ENCODE data around the gene TSC22D2.

TSC22D2 gene

GRCh38 chr3:150372722-150373121, 35.4 kb upstream of the TSC22D2 start:
- CTCF ChIA-PET: no interaction called here
- peak; percentile 22 for DNase-seq (ENCODE audit: extremely low spot score)
- POLR2A ChIA-PET: interaction anchor here (1.0 to 2.0 kb wide), 2 partner anchors 12 to 36 kb away, joined by 4 to 11 read pairs; partner anchors contain the start of gene TSC22D2
- TF ChIP-seq FOXK2 (IDR thresholded peaks at IDR 0.05) (no peak), NFRKB (IDR thresholded peaks at IDR 0.05) (no peak), ARNT (IDR thresholded peaks at IDR 0.05) (no peak), BHLHE40 (IDR thresholded peaks at IDR 0.05; ENCODE audit: borderline replicate concordance) (no peak), SP1 (IDR thresholded peaks at IDR 0.05) (no peak), CTBP1 (IDR thresholded peaks at IDR 0.05; ENCODE audit: borderline replicate concordance) (no peak), L3MBTL2 (conservative IDR thresholded peaks at IDR 0.05) (no peak), HDGF (IDR thresholded peaks at IDR 0.05; ENCODE audit: borderline replicate concordance) (no peak), PKNOX1 (IDR thresholded peaks at IDR 0.05) (no peak), ZNF384 (IDR thresholded peaks at IDR 0.05) (no peak), SUZ12 (IDR thresholded peaks at IDR 0.05) (no peak), FOXA1 (IDR thresholded peaks at IDR 0.05) (no peak), ELF4 (IDR thresholded peaks at IDR 0.05) (no peak), FOXM1 (IDR thresholded peaks at IDR 0.05; ENCODE audit: borderline replicate concordance) (no peak), TARDBP (IDR thresholded peaks at IDR 0.05) (no peak), LEF1 (IDR thresholded peaks at IDR 0.05; ENCODE audit: borderline replicate concordance) (no peak)

- no peak for TF ChIP-seq HDGF (IDR thresholded peaks at IDR 0.05; ENCODE audit: borderline replicate concordance)
- no peak for TF ChIP-seq TARDBP (IDR thresholded peaks at IDR 0.05)
- no peak for TF ChIP-seq FOXA1 (IDR thresholded peaks at IDR 0.05)
- TF ChIP-seq SUZ12 (IDR thresholded peaks at IDR 0.05): no peak
- TF ChIP-seq PKNOX1 (IDR thresholded peaks at IDR 0.05): no peak
- no peak for TF ChIP-seq L3MBTL2 (conservative IDR thresholded peaks at IDR 0.05)
- no peak for TF ChIP-seq CTBP1 (IDR thresholded peaks at IDR 0.05; ENCODE audit: borderline replicate concordance)
- TF ChIP-seq FOXK2 (IDR thresholded peaks at IDR 0.05): no peak
- no peak for TF ChIP-seq FOXM1 (IDR thresholded peaks at IDR 0.05; ENCODE audit: borderline replicate concordance)
- TF ChIP-seq ARNT (IDR thresholded peaks at IDR 0.05): no peak
- no peak for TF ChIP-seq SP1 (IDR thresholded peaks at IDR 0.05)
- no peak for TF ChIP-seq ELF4 (IDR thresholded peaks at IDR 0.05)
- TF ChIP-seq LEF1 (IDR thresholded peaks at IDR 0.05; ENCODE audit: borderline replicate concordance): no peak
- TF ChIP-seq BHLHE40 (IDR thresholded peaks at IDR 0.05; ENCODE audit: borderline replicate concordance): no peak
- no peak for TF ChIP-seq ZNF384 (IDR thresholded peaks at IDR 0.05)
- TF ChIP-seq NFRKB (IDR thresholded peaks at IDR 0.05): no peak
- POLR2A ChIA-PET: no interaction called here
- no peak for DNase-seq (ENCODE audit: extremely low spot score)
- CTCF ChIA-PET: no interaction called here
Observed at GRCh38 chr3:150373234-150373875, 34.7 kb upstream of the TSC22D2 start.

- CTCF ChIA-PET: no interaction called here
- no peak for DNase-seq (ENCODE audit: extremely low spot score)
- POLR2A ChIA-PET: interaction anchor here (1.5 kb wide), 1 partner anchor 33 kb away, joined by 6 read pairs; the partner anchor contains the start of gene TSC22D2
- TF ChIP-seq FOXA1 (IDR thresholded peaks at IDR 0.05) (no peak), SUZ12 (IDR thresholded peaks at IDR 0.05) (no peak), LEF1 (IDR thresholded peaks at IDR 0.05; ENCODE audit: borderline replicate concordance) (no peak), CTBP1 (IDR thresholded peaks at IDR 0.05; ENCODE audit: borderline replicate concordance) (no peak), ZNF384 (IDR thresholded peaks at IDR 0.05) (no peak), BHLHE40 (IDR thresholded peaks at IDR 0.05; ENCODE audit: borderline replicate concordance) (no peak), PKNOX1 (IDR thresholded peaks at IDR 0.05) (no peak), TARDBP (IDR thresholded peaks at IDR 0.05) (no peak), SP1 (IDR thresholded peaks at IDR 0.05) (no peak), NFRKB (IDR thresholded peaks at IDR 0.05) (no peak), FOXK2 (IDR thresholded peaks at IDR 0.05) (no peak)
Observed at GRCh38 chr3:150374975-150375374, 33.1 kb upstream of the TSC22D2 start.

- no peak for DNase-seq (ENCODE audit: extremely low spot score)
- TF ChIP-seq NFRKB (IDR thresholded peaks at IDR 0.05): no peak
- TF ChIP-seq BHLHE40 (IDR thresholded peaks at IDR 0.05; ENCODE audit: borderline replicate concordance): no peak
- no peak for TF ChIP-seq ARNT (IDR thresholded peaks at IDR 0.05)
- TF ChIP-seq FOXK2 (IDR thresholded peaks at IDR 0.05): no peak
- TF ChIP-seq SP1 (IDR thresholded peaks at IDR 0.05): no peak
- TF ChIP-seq LEF1 (IDR thresholded peaks at IDR 0.05; ENCODE audit: borderline replicate concordance): no peak
- no peak for TF ChIP-seq ZNF384 (IDR thresholded peaks at IDR 0.05)
- no peak for TF ChIP-seq L3MBTL2 (conservative IDR thresholded peaks at IDR 0.05)
- TF ChIP-seq CTBP1 (IDR thresholded peaks at IDR 0.05; ENCODE audit: borderline replicate concordance): no peak
- no peak for TF ChIP-seq SUZ12 (IDR thresholded peaks at IDR 0.05)
- no peak for TF ChIP-seq PKNOX1 (IDR thresholded peaks at IDR 0.05)
- TF ChIP-seq FOXA1 (IDR thresholded peaks at IDR 0.05): no peak
- no peak for TF ChIP-seq TARDBP (IDR thresholded peaks at IDR 0.05)
- TF ChIP-seq HDGF (IDR thresholded peaks at IDR 0.05; ENCODE audit: borderline replicate concordance): no peak
- no peak for TF ChIP-seq FOXM1 (IDR thresholded peaks at IDR 0.05; ENCODE audit: borderline replicate concordance)
- CTCF ChIA-PET: interaction anchor here (0.5 to 0.7 kb wide), 2 partner anchors 125 to 139 kb away, joined by 3 read pairs; no protein-coding TSS in a partner anchor
- POLR2A ChIA-PET: interaction anchor here (1.3 to 1.5 kb wide), 2 partner anchors 29 to 32 kb away, joined by 3 to 6 read pairs; partner anchors contain the start of gene TSC22D2
Observed at GRCh38 chr3:150376001-150376848, 31.9 kb upstream of the TSC22D2 start.
